ENCODE data around the gene CUL1.

The CUL1 gene

GRCh38 chr7:148718431-148718830 is 19.7 kb downstream of the CUL1 start:
- no peak for DNase-seq (ENCODE audit: low spot score)

DNA sequence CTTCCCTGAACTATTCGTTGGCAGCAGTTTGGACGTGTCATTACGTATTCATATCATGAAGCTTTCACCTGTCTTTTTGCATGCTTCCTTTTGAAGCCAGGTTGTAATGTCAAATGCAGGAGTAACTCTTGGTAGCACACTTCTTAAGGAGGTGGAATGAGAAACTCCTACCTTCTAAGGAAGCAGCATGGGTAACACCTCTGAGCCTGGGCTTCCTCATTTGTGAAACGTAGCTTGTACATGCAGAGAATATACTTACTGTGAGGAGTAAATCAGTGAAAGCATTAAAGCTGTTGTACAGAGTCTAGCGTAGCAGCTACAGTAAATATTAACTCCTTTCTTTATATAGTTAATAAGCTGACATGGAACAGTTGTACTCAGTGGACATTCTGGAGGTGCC is 21.1 kb downstream of the CUL1 start:
- no peak for DNase-seq (ENCODE audit: low spot score)

DNA sequence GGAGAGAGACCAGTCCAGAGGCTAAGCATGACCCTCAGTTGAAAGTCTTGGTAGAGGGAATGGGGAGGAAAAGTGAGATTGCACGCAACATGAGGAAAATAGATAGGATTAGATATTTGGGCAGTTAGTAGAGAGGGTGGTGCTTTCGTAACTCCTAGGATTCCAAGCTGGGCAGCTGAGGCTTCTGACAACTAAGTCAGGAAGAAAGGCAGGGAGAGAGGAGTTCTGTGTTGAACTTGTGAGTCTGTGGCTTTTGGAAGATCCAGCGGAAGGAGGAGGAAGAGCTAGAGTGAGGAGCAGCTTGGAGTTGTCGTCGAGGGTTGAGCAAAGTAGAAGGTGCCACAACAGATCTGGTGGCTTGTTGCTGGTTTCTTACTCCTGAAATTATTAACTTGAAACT is 21.8 kb downstream of the CUL1 start:
- no peak for DNase-seq (ENCODE audit: low spot score)

DNA sequence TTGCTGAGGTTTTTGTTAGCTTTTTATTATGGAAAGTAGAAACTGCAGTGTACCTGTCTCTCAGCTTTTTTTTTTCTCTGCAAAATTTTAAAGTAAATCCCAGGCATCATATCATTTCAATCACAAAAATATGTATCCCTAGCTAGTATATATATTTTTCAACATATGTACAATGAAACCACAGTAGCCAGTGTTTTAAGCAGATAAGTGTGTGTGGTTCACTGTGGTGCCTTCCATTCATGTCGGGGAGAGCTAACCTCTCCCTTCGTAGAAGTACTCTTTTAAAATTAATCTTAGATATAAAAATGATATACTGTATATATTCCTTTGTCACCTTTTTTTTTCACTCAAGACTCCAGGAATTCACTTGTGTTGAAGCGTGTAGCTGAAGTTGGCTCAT is 22.7 kb downstream of the CUL1 start:
- DNase-seq (ENCODE audit: low spot score), result no peak

- DNase-seq (ENCODE audit: low spot score), result no peak
Measured at GRCh38 chr7:148722340-148723165, 23.9 kb downstream of the CUL1 start.

DNA sequence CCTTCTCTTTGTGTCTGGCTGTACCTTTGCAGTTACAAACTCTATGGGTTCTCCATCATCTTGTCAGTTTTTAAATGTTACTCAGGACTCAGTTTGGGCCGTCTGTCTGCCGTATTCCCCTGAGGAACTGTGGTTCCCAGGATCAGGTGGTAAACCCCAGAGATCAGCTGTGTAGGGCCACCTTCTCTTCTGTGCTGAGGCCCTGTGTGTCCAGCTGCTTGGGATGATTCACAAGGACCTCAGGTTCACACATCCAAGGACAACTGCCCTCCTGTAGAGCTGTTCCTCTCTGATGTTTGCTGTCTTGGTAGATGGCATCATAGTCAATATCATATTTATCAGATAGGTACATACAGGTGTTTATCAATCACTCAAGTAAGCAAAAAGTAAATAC is 24.5 kb downstream of the CUL1 start:
- no peak for DNase-seq (ENCODE audit: low spot score)

- DNase-seq (ENCODE audit: low spot score), result no peak
Measured at GRCh38 chr7:148723846-148724245, 25.1 kb downstream of the CUL1 start.

GRCh38 chr7:148726385-148726784 is 27.7 kb downstream of the CUL1 start:
- no peak for DNase-seq (ENCODE audit: low spot score)

DNA sequence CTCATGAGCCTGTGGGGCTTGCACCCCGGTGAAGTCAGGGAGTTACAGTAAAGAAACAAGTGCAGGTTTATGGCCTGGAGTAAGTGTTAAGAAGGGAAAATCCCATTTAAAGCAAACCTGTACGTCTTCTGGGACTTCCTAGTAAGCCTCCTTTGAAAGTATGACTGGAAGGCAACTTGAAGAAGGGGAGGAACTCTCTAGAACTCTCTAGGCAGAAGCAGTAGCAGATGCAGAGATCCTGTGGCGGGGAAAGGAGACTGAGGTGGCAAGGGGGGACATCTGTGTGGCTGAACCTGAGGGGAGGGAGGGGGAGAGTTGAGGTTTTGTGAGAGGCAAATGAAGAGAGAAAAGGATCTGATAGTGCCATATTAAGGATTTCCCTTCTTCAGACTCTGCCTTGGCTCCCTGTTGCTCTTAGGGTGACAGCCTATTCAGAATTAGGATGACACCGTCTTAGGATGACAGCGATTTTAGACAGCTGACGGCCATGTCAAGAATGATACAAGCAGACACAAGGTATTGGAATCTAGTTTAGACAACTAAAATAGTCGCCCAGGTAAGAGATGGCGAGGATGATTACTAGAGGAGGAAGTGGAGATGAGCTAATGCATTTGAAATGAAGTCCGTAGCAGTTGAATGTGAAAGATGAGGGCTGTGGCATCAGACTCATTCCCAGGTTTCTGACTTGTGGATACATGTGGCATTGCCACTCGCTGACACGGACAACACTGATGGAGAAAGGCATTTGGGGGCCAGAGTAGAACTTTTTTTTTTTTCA is 29.0 kb downstream of the CUL1 start:
- DNase-seq (ENCODE audit: low spot score), result no peak

DNA sequence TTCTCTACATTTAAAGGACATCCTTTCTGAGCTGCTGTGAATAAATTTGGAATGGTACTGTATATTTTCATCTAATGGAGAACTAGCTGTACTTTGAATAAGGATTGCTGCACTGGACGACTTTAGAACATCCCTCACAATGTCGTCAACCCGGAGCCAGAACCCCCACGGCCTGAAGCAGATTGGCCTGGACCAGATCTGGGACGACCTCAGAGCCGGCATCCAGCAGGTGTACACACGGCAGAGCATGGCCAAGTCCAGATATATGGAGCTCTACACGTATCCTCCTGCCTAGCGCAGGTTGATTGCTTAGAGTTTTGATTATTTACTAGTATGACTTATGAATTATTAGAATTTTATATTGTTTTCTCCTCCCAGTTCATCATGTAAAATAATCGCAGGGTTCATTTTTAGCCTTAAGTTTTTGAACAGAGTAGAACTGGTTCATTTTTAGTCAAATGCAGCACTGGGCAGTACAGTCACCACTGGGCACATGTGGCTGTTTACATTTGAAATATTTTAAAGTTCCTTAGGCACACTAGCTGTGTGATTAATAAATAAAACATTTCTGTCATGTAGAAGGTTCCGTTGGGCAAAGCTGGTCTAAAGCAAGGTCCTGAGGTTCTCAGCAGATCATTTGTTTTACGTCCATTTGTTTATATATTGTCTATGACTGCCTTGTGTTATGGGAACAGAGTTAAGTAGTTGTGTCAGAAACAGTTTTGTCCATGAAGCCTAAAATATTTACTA is 31.5 kb downstream of the CUL1 start:
- no peak for DNase-seq (ENCODE audit: low spot score)

- no peak for DNase-seq (ENCODE audit: low spot score)
Measured at GRCh38 chr7:148732862-148733261, 34.2 kb downstream of the CUL1 start.

GRCh38 chr7:148733496-148733895 is 34.8 kb downstream of the CUL1 start:
- no peak for DNase-seq (ENCODE audit: low spot score)

- no peak for DNase-seq (ENCODE audit: low spot score)
Measured at GRCh38 chr7:148735141-148735540, 36.4 kb downstream of the CUL1 start.

GRCh38 chr7:148735967-148736366 is 37.3 kb downstream of the CUL1 start:
- DNase-seq (ENCODE audit: low spot score), result no peak

- no peak for DNase-seq (ENCODE audit: low spot score)
Measured at GRCh38 chr7:148738737-148739535, 40.2 kb downstream of the CUL1 start.

GRCh38 chr7:148746135-148746534 is 47.4 kb downstream of the CUL1 start:
- no peak for DNase-seq (ENCODE audit: low spot score)

DNA sequence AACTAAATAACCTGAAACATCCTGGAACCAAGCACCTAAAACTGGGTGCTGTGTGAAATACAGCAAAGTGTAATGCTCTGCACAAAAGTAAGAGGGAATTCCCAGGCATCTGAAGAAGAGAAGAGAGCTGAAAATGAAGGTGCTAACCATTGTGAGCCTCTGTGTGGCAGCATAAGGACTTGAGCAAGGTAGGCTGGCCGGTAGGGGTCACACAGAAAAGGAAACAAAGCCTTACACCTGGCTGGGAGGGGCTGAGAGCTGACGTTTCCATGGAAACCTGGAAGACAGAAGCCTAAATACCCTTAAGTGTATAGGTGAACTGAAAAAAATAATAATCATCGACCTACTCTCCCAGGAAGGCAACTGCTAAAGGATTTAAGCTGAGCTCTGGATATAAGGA is 48.6 kb downstream of the CUL1 start:
- no peak for DNase-seq (ENCODE audit: low spot score)

GRCh38 chr7:148750442-148751355 is 52.0 kb downstream of the CUL1 start:
- DNase-seq (ENCODE audit: low spot score), result no peak

- DNase-seq (ENCODE audit: low spot score), result no peak
Measured at GRCh38 chr7:148753224-148753623, 54.5 kb downstream of the CUL1 start.

DNA sequence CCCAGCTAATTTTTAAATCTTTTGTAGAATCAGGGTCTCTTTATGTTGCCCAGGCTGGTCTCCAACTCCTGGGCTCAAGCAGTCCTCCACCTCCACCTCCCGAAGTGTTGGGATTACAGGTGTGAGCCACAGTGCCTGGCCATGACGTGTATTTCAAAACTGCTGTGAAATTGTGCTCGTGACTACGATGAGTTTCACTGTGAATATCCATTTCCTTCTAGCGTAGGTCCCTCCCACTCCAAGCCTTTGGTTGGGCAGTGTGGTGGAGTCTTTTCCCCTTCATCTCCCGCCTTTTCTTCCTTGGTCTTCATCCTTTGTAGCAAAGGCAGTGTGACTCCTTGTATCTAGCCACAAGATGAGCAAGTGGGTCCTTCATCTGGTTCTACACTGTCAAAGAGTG is 56.2 kb downstream of the CUL1 start:
- DNase-seq (ENCODE audit: low spot score), result no peak
